ENCODE data around the gene ITGA6.

Gene ITGA6

DNA sequence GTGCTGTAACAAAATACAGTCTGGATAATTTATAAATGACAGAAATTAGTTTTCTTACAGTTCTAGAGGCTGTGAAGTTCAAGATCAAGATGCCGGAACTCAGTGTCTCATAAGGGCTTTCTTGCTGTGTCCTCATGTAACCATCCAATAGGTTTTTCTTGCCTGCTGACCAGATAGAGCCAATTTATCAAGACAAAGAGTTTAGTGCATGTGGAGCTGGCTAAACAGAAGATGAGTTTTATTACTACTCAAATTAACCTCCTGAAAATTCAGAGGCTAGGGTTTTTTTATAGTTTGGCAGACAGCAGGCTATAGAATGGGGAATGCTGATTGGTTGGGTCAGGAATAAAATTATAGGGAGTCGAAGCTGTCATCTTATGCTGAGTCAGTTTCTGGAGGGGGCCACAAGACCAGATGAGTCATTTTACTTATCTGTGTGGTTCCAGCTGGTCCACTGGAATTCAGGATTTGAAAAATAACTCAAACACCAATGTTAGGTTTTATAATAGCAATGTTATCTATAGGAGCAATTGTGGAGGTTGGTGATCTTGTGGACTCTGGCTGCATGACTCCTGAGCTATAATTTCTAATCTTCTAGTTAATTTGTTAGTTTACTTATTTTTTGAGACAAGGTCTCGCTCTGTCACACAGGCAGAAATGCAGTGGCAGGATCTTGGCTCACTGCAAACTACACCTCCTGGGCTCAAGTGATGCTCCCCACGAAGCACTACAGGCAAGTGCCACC is 125.3 kb downstream of the ITGA6 start:
- no peak for DNase-seq (ENCODE audit: low spot score)
- peaks cover 26% of the 10 kb centered on the region for H3K27me3 Mint-ChIP-seq (ENCODE audit: low read depth)
- no peak overlapping the region for H3K4me3 Mint-ChIP-seq
- no peak overlapping the region for H3K27ac Mint-ChIP-seq
- H3K9me3 Mint-ChIP-seq, result peaks cover 14% of the 10 kb centered on the region
- H3K4me1 Mint-ChIP-seq (ENCODE audit: low read depth), result peaks cover 42% of the 10 kb centered on the region
- peaks cover 43% of the 10 kb centered on the region for H3K36me3 Mint-ChIP-seq (ENCODE audit: low read depth)

DNA sequence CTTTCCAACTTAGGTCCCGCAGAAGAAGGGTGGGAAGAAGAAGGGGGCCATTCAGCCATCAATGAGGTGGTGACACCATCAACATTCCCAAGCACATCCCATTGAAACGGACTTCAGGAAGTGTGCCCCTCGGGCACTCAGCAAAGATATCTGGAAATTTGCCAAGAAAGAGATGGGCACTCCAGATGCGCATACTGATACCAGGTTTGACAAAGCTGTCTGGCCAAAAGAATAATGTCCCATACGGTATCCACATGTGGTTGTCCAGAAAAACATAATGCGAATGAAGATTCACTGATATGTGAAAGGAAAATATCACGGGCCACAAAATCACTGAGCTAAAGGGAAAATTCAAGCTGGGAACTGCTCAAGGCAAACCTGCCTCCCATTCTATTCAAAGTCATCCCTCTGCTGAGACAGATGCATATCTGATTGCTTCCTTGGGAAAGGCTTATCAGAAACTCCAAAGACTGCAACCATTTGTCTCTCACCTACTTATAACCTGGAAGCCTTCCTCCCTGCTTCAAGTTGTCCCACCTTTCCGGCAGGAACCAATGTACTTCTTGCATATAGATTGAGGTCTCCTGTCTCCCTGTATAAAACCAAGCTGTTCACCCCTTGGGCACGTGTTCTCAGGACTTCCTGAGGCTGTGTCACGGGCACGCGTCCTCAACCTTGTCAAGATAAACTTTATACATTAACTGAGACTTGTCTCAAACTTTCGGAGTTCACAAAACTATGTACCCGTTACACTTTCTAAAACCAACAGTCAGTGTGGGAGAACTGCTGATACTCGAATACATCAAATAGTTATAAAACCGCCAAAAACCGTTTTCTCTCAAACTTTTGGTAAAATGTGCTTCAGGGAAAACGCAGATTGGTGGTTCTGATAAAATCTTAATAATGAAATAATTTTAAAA is 127.2 kb downstream of the ITGA6 start:
- Mint-ChIP-seq H3K9me3 (peaks cover under 1% of the 10 kb centered on the region), H3K4me3 (peak overlapping the region; percentile 71), H3K27ac (peak overlapping the region; percentile 53), H3K36me3 (ENCODE audit: low read depth) (peaks cover 38% of the 10 kb centered on the region), H3K27me3 (ENCODE audit: low read depth) (peaks cover 26% of the 10 kb centered on the region), H3K4me1 (ENCODE audit: low read depth) (peaks cover 45% of the 10 kb centered on the region)
- no peak for DNase-seq (ENCODE audit: low spot score)

- peak overlapping the region; percentile 94 for H3K27ac Mint-ChIP-seq
- H3K9me3 Mint-ChIP-seq, result no peaks in the 10 kb centered on the region
- peak overlapping the region; percentile 90 for H3K4me3 Mint-ChIP-seq
- peaks cover 39% of the 10 kb centered on the region for H3K4me1 Mint-ChIP-seq (ENCODE audit: low read depth)
- H3K27me3 Mint-ChIP-seq (ENCODE audit: low read depth), result peaks cover 26% of the 10 kb centered on the region
- DNase-seq (ENCODE audit: low spot score), result no peak
- H3K36me3 Mint-ChIP-seq (ENCODE audit: low read depth), result peaks cover 33% of the 10 kb centered on the region
Measured at GRCh38 chr2:172555272-172555521, 127.8 kb downstream of the ITGA6 start.

All from T-helper 2 cell treated with Interferon-gamma antibody and Interleukin-4, amounts not matched to agents 5 μg/mL and 100 μg/mL, for 36 hours (primary cell).